DMS153 treated with DMSO at 0.1 percent for 48 hours (cell line): ENCODE data around the gene TRIM37.
A peak's percentile ranks its signal among the peaks of the same experiment; 100 is the strongest.
"Not testable (repeated sequence)": the region's sequence is repeated elsewhere in the genome, so short reads cannot be mapped to it uniquely, and the experiment has no call there.

ENCODE experiments used
- DNase-seq: peaks from one replicate; lab custom pipeline; 2025; ENCODE audit not compliant: unreplicated experiment; lab: John Stamatoyannopoulos, UW

Gene TRIM37

GRCh38 chr17:59106463-59107305 lies at the start of gene TRIM37:
TRIM37 (minus strand) TSS chr17:59106880; CDS start chr17:59106461, 419 bp downstream.
- DNase-seq: peak; percentile 98

DNA sequence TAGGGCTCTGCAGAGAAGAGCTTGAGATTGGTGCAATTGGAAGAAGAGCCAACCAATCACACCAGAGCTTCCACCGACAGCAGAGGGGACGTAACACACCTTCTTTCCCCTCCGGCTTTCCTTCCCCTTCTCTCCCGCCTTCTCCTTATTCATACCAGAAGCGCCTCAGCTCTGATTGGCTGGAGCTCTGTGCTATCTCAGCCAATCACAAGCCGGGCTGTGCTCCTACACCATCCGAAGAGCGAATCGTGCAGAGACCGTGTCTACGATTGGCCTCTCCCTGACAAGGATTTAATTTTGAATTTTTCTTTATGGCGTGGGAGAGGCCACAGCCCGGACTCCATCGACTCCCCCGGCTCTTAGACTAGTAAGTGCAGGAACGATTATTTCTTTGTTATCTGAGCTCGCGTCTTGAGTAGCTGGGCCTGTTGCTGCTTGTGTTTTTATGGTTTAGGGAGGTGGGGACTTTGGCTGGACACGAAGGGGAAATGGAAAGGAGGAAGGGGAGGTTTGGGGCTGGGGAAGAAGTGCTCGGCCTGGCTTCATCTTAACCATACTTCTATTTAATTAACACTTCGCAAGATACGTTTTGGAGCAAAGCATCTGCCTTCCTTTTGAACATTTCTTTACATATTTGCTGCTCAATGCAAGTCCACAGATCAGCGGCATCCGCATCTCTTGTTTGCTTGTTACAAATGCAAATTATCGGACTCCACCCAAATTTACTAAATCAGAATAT lies 48.9 kb upstream of the TRIM37 start, which contains the start of gene PRR11:
Gene PRR11 (plus strand): TSS at position 308 of the 739 bp plus-strand sequence. CDS start 14,007 bp downstream, outside the sequence.
- DNase-seq: peak; percentile 100

DNA sequence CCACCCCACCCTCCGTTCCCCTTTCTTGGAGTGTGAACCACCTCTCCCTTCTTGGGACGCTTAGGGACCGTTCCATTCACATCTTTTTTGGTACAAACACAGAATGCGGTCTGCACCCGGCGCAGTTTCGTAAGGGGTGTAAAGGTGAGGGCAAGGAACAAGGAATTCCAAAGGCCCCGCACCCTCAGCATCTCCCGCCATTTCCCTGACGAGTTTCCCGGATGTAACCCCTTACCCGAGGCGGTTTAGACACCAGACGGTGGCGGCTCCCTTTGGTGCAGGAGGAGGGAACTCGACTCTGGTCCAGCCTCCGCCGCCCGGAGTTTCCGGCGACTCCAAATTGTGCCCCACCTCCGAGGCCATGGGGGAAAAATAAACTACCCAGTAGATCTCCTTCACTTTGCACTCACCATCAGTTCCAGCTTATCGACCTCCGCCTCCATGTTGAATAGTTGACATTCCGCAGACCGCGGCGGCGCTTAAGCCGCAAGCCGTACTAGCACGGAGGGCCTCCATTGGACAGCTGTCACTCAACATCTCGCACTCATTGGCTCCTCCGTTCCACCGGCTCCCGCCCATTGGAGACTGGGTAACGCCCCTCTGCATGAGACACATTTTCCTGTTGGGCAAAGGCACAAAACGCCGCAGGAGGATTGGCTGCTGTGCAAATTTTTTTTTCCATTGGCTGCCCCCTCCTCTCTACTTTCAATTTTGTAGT lies 48.2 kb upstream of the TRIM37 start, which contains the start of gene SKA2:
Gene SKA2 (minus strand): TSS at position 466 of the 718 bp plus-strand sequence. CDS start 23 bp downstream, at position 443.
- peak; percentile 100 for DNase-seq

DNA sequence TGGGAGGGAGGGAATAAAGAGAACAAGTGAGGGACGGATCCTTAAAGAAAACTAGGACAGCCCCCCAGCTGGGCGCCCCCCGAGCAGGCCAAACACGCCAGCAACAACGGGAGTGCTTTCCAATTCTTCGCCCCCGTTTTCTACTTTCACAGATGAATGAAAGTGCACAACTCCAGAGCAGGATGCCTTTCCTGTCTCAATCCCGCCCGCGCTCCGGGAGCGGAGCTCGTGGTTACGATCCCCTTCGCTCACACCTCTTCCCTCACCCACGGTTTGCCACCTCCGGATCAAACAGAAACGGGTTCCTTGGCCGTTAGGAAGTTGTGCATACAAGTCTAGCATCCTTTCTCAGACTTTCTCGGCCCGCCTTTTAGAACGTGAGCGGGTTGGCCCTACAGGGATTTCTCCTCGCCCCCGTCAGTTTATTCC lies 47.6 kb upstream of the TRIM37 start:
- peak; percentile 59 for DNase-seq

GRCh38 chr17:59152925-59153324 lies 46.2 kb upstream of the TRIM37 start:
- DNase-seq: no peak

DNA sequence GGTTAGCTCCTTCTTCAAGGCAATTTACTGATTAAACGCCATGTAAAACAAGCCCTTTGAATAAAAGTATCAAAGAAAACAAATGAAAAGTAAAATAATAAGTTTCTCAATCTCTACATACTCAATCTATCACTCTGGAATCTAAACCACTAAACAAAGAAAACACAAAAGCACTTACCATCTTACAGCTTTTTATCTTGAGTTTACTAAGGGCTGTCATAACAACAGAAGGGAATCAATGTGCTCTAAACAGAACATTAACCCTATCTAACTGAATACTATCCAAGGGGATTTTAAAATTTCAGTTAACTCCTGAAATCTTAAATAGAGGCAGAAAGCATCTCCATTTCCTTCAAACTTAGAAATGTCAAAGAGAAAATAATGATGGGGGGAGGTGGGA lies 44.9 kb upstream of the TRIM37 start:
- DNase-seq: no peak

GRCh38 chr17:59151006-59151405 lies 44.3 kb upstream of the TRIM37 start:
- no peak for DNase-seq

DNA sequence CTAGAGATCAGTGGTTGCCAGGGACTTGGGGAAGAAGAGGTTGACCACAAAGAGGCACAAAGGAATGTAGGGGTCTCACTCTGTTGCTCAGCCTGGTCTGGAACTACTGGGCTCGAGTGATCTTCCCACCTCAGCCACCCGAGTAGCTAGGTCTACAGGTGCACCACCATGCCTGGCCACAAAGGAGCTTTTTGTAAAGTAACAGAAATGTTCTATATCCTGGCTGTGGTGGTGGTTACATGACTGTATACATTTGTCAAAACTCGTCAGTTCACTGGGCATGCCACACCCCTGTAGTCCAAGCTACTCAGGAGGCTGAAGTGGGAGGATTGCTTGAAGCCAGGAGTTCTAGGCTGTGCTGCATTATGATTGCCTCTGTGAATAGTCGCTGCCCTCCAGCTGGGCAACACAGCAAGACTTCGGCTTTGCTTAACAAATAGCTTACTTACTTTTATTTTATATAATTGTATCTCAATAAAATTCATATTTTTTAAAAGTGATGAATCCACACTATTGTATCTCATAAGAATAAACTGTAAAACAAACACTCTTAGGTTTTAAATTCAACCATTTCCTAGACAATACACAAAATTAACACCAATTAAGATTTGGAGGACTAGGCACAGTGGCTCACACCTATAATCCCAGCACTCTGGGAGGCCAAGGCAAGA lies 43.3 kb upstream of the TRIM37 start:
- no peak for DNase-seq

GRCh38 chr17:59149051-59149450 lies 42.4 kb upstream of the TRIM37 start:
- DNase-seq: no peak

DNA sequence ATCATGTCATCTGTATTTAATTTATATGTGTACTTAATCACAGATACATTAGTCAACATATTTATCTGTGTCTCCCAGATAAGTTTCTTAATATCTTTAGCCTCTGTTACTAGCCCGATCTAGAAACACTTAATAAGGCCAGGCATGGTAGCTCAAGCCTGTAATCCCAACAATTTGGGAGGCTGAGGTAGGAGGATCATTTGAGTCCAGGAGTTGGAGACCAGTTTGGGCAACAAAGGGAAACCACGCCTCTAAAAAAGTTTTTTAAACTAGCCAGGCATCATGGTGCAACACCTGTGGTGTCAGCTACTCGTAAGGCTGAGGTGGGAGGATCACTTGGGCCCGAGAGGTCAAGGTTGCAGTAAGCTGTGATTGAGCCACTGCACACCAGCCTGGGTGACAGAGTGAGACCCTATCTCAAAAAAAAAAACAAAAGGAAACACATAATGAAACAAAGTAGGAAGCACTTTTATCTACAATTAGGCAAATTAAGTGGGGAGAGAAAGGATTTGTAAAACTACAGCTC lies 39.0 kb upstream of the TRIM37 start:
- DNase-seq: no peak

- DNase-seq: no peak
Measured at GRCh38 chr17:59141860-59142259, 35.2 kb upstream of the TRIM37 start.

- no peak for DNase-seq
Measured at GRCh38 chr17:59139939-59140338, 33.3 kb upstream of the TRIM37 start.

DNA sequence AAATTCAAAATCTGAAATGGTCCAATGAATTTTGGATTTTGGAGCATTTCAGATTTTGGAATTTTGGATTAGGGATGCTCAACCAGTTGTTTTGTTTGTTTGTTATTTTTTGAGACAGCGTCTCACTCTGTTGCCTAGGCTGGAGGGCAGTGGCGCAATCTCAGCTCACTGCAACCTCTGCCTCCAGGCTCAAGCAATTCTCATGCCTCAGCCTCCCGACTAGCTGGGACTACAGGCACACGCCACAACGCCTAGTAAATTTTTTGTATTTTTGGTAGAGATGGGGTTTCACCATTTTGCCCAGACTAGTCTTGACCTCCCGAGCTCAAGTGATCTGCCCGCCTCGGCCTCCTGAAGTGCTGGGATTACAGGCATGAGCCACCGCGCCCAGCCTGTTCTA lies 31.7 kb upstream of the TRIM37 start:
- DNase-seq: not testable (repeated sequence)

- no peak for DNase-seq
Measured at GRCh38 chr17:59131131-59131530, 24.5 kb upstream of the TRIM37 start.

- no peak for DNase-seq
Measured at GRCh38 chr17:59129814-59130213, 23.1 kb upstream of the TRIM37 start.

GRCh38 chr17:59126809-59127417 lies 20.2 kb upstream of the TRIM37 start:
- DNase-seq: no peak

GRCh38 chr17:59124665-59125064 lies 18.0 kb upstream of the TRIM37 start:
- no peak for DNase-seq

DNA sequence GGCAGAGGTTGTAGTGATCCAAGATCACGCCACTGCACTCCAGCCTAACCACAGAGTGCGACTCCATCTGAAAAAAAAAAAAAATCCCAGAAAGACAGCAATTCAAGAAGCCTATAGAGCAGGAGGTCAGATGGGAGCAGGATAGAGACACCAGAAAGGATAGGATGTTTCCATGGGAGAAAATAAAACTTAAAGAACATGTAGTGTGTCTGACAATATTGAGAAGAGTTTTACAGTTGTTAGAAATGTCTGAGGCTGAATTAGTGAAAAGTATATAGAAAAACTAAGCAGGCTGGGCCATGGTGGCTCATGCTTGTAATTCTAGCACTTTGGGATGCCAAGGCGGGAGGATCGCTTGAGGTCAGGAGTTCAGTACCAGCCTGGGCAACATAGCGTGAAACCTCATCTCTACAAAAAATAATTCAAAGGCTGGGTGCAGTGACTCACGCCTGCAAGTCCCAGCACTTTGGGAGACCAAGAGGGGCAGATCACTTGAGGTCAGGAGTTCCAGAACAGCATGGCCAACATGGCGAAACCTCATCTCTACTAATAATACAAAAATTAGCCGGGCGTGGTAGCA lies 15.3 kb upstream of the TRIM37 start:
- DNase-seq: no peak

DNA sequence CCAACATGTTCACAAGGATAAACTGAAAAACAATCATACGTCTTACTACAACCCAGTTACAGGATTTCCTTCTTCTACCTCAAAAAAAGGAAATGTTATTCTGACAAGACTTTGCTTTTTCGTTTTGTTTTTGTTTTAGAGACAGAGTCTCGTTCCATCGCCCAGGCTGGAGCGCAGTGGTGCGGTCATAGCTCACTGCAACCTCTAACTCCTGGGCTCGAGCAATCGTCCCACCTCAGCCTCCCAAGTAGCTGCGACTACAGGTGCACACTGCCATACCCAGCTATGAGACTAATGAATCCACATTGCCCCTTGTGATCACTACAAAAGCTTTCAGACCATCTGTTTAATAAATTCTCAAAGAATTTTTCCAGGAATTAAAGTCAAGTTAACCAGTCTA lies 8.8 kb upstream of the TRIM37 start:
- no peak for DNase-seq

DNA sequence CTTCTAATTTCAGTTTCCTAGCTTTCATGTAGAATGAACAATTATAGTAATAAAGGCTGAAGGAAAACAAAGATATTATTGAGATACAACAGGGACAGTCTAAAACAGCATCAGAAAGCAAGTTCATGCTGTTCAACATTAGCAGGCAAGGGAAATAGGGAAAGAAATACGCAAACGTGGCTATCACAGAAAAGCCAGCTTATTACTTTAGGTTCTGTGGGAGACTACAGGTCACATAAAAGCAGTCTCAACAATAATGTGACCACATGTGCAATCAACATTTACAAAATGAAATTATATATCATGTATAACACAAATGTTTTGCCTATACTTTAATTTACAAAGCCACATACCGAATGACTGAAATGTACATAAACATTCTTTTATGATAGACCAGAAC lies 4.9 kb upstream of the TRIM37 start:
- DNase-seq: no peak
